Limb (tissue), 2 donors: Measurements from ENCODE around the gene HIBCH.
A peak's percentile ranks its signal among the peaks of the same experiment; 100 is the strongest.
"Not testable (repeated sequence)": the region's sequence is repeated elsewhere in the genome, so short reads cannot be mapped to it uniquely, and the experiment has no call there.

Experiments
- DNase-seq, 2 donors: peaks; one replicate each; pipeline ENCODE4 v3.0.0-alpha.2; 2016; ENCODE audit errors: extremely low spot score in 2 of 2

The HIBCH gene, protein sequence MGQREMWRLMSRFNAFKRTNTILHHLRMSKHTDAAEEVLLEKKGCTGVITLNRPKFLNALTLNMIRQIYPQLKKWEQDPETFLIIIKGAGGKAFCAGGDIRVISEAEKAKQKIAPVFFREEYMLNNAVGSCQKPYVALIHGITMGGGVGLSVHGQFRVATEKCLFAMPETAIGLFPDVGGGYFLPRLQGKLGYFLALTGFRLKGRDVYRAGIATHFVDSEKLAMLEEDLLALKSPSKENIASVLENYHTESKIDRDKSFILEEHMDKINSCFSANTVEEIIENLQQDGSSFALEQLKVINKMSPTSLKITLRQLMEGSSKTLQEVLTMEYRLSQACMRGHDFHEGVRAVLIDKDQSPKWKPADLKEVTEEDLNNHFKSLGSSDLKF

GRCh38 chr2:190319555-190320498, at the start of gene HIBCH:
Gene HIBCH, minus strand, starts transcription at chr2:190319826. Its CDS starts 76 bp downstream, at chr2:190319750.
- peak; percentile 98 to 99 for DNase-seq

- DNase-seq = no peak
Measured at GRCh38 chr2:190367091-190367490, 47.5 kb upstream of the HIBCH start.

GRCh38 chr2:190366248-190366753, 46.7 kb upstream of the HIBCH start:
- DNase-seq = no peak

- DNase-seq = no peak
Measured at GRCh38 chr2:190365499-190366204, 46.0 kb upstream of the HIBCH start.

GRCh38 chr2:190362894-190363293, 43.3 kb upstream of the HIBCH start:
- DNase-seq = no peak

GRCh38 chr2:190361572-190361971, 41.9 kb upstream of the HIBCH start:
- no peak for DNase-seq

DNA sequence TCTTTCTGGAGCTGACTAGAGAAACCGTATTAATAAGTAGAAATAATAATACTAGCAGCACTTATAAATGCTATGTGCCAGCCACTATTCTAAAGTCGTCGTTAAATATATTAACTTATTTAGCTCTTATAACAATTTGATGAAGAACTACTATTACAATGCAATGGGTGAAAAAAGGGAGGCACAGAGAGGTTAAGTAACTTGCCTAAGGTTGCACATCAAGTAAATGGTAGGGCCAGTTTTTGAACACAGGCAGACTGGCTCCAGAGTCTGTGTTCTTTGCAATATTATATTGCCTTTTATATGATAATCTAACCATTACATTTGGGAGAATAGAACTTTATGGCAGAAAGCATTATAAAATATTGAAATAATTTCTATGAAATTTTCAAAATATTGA, 41.3 kb upstream of the HIBCH start:
- DNase-seq = no peak

DNA sequence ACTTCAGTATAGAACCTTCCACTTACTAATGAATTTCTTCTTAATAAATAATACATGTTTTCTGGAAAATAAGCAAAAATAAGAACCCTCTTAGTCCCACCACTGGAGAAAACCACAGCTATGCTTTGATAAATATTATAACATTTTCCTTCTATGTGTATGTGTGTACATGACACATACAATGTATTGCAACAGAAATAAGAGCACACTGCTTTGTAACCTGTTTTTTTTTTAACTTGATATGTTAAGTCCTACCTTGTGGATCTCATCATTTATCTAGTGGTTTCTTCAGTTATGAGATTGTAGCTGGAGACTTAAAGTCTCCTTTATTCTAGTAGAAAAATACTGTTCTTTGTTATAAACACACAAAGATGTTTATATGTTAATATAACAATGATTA, 40.9 kb upstream of the HIBCH start:
- DNase-seq = no peak

- DNase-seq = not testable (repeated sequence)
Measured at GRCh38 chr2:190358655-190359448, 39.2 kb upstream of the HIBCH start.

DNA sequence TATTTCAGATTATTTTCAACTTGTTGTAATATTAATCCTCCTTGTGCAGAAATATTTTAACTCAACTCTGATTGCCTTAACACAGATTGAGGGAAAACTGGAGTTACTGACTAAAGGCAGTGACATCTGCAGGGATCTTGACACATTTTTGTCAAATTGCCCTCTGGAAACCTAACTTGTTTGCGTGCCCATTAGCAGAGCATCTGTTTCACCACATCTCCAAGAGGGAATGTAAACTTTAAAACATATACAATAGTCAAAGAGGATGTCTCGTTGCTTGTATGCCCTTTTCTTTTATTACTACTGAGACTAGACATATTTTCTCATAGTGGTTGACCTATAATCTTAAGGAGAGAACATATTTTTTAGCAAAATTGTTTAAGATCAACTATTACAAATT, 38.0 kb upstream of the HIBCH start:
- no peak for DNase-seq

- DNase-seq = no peak
Measured at GRCh38 chr2:190355968-190356644, 36.5 kb upstream of the HIBCH start.

GRCh38 chr2:190354003-190354690, 34.5 kb upstream of the HIBCH start:
- DNase-seq = no peak

DNA sequence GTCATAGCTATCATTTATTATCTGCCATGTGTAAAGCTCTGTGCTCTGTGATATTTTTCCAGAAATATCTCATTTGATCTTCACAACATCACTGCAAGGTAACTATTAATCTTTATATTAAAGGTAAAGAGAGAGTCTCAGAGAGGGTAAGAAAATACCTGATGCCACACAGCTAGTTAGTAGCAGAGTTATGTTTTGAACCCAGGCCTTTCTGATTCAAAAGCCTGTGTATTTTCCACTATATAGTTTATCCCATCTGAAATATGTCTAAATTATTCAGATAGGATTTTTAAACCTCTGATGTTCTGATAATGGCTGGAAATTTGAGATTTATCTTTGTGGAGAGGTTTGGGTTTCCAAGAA, 33.9 kb upstream of the HIBCH start:
- DNase-seq = no peak

DNA sequence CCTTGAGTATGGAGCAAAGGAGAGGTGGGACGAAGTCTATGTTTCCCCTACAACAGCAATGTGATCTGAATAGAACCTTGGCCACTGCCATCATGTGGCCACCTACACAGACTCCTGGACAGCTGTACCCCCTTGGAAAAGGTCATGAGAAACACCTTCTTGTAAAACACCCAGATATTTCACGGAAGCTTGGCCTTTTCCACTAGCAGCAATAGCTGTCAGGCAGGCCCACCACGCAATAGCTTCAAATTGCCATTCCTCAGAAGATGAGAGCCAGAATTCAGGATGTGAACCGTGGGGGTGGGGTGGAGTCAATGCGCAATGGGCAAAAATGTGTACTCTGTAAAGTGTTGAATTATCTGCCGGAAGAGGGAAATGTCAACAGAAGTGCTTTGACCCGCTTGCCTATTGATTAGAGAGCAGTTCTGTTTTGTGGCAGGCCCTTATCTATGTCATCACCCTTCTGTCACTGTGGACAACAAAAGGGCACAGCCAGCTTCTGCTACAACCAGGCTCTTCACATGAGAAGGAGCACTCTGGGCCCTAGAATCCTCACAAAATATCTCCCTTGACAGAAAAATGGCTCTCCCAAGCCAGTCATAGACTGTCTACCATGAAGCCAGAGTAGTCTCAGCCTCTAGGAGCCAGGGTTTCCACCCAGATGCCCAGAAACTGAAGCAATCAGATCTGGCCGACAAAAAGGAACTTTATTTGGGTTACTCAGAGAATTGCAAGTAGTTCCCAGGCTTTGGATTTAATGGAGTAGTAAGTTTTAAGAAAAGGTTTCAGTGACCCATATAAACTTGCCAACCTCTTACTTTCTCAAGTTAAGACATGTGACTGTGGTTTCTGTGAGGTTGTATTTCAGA, 33.3 kb upstream of the HIBCH start:
- no peak for DNase-seq

- no peak for DNase-seq
Measured at GRCh38 chr2:190351955-190352354, 32.3 kb upstream of the HIBCH start.

GRCh38 chr2:190350371-190350770, 30.7 kb upstream of the HIBCH start:
- no peak for DNase-seq

GRCh38 chr2:190344276-190344827, 24.7 kb upstream of the HIBCH start:
- peak in 1 of 2 donors; percentile 38 for DNase-seq

GRCh38 chr2:190343536-190344275, 24.1 kb upstream of the HIBCH start, which contains the start of gene INPP1:
Gene INPP1, plus strand, starts transcription at chr2:190343589. Its CDS starts 16,514 bp downstream, at chr2:190360103.
- DNase-seq = peak; percentile 24 to 79
